Measurements from ENCODE around the gene STK33. TPM values are rescaled to one million over a fixed set of nuclear protein-coding genes. Genes with fewer than 3 reads are reported as not detected.

The STK33 gene
- total RNA-seq, 3 donors from 2014 or later, result 0.33 to 2.4 (median 1.2) TPM

DNA sequence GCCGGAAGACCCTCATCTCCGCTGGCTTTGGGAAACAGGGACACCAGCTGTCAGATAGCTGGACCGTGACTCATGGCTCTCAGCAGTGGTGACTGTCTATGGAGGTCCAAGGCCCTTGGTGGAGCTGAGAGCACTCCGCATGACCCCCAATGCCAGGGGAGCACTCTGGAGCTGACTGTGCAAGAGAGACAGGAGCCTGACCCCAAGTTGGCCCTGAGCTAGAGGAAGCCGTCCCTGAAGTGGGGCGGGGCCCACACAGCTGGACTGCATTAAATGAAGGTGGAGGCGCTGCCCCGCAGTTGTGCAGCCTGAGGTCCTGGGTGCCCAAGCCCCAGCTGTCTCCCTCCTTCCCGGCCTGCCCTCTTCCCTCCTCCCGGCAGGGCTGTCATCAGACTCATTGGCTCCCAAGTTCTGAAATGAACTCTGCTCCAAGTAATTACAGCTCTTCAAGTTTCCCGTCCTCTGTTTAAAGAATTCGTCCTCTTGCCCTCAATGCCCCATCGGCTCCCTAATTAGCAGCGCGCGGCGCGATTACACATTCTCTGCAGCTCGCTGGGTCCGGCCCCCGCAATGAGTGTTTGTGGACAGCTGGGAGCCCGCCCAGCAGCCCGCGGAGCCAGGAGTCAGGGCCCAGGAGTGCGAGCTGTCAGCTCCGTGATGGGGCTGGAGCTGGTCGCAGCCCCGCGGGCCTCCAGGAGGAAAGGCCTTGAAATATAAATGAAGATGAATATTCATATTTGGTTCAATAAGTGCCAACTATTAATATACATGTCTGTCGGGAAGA is 237.1 kb downstream of the STK33 start:
- no peaks in the 10 kb centered on the region for H3K9me3 ChIP-seq
- H3K27ac ChIP-seq, result no peak overlapping the region
- intact Hi-C loops (cut with DNase I; ENCODE audit: low total_unique reads), result no loop called here
- no peaks in the 10 kb centered on the region for H3K27me3 ChIP-seq
- H3K4me1 ChIP-seq, result no peaks in the 10 kb centered on the region
- H3K36me3 ChIP-seq, result no peaks in the 10 kb centered on the region
- DNase-seq (ENCODE audit: low spot score in 2 of 2), result no peak
- H3K4me3 ChIP-seq, result no peak overlapping the region
- no peak for TF ChIP-seq POLR2AphosphoS5 (IDR thresholded peaks at IDR 0.05)
- TF ChIP-seq POLR2A (IDR thresholded peaks at IDR 0.05), result no peak
- TF ChIP-seq, protein P1, sequence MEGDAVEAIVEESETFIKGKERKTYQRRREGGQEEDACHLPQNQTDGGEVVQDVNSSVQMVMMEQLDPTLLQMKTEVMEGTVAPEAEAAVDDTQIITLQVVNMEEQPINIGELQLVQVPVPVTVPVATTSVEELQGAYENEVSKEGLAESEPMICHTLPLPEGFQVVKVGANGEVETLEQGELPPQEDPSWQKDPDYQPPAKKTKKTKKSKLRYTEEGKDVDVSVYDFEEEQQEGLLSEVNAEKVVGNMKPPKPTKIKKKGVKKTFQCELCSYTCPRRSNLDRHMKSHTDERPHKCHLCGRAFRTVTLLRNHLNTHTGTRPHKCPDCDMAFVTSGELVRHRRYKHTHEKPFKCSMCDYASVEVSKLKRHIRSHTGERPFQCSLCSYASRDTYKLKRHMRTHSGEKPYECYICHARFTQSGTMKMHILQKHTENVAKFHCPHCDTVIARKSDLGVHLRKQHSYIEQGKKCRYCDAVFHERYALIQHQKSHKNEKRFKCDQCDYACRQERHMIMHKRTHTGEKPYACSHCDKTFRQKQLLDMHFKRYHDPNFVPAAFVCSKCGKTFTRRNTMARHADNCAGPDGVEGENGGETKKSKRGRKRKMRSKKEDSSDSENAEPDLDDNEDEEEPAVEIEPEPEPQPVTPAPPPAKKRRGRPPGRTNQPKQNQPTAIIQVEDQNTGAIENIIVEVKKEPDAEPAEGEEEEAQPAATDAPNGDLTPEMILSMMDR (IDR thresholded peaks at IDR 0.05), result no peak

- Histone ChIP-seq H3K4me1 (no peaks in the 10 kb centered on the region), H3K36me3 (no peaks in the 10 kb centered on the region), H3K27ac (no peak overlapping the region), H3K27me3 (no peaks in the 10 kb centered on the region), H3K9me3 (no peaks in the 10 kb centered on the region), H3K4me3 (no peak overlapping the region)
- no peak for DNase-seq (ENCODE audit: low spot score in 2 of 2)
- TF ChIP-seq POLR2A (IDR thresholded peaks at IDR 0.05), result no peak
- TF ChIP-seq, protein P1 (IDR thresholded peaks at IDR 0.05), result no peak
- no peak for TF ChIP-seq POLR2AphosphoS5 (IDR thresholded peaks at IDR 0.05)
- intact Hi-C loops (cut with DNase I; ENCODE audit: low total_unique reads), result no loop called here
Measured at GRCh38 chr11:8356216-8356615, 237.8 kb downstream of the STK33 start.

DNA sequence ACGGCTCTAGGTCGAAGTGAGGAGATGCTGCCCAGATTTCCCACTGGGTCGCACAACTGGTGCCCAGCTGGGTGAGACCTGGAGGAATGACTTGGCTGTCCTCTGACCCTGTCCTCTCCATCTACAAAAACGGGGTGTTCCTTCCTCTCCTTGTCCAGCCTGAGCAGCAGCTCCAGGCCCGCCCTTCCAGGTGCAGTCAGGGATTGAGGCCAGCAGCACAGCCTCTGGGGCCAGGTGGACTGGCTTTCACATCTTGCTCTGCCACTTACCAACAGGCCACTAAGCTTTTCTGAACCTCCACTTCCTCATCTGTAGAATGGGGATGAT is 238.6 kb downstream of the STK33 start:
- no peak overlapping the region for H3K27ac ChIP-seq
- H3K27me3 ChIP-seq, result no peaks in the 10 kb centered on the region
- no peak overlapping the region for H3K4me3 ChIP-seq
- H3K9me3 ChIP-seq, result no peaks in the 10 kb centered on the region
- no peaks in the 10 kb centered on the region for H3K36me3 ChIP-seq
- intact Hi-C loops (cut with DNase I; ENCODE audit: low total_unique reads), result no loop called here
- no peak for TF ChIP-seq POLR2A (IDR thresholded peaks at IDR 0.05)
- TF ChIP-seq, protein P1 (IDR thresholded peaks at IDR 0.05), result no peak
- no peak for TF ChIP-seq POLR2AphosphoS5 (IDR thresholded peaks at IDR 0.05)
- H3K4me1 ChIP-seq, result no peaks in the 10 kb centered on the region
- no peak for DNase-seq (ENCODE audit: low spot score in 2 of 2)

DNA sequence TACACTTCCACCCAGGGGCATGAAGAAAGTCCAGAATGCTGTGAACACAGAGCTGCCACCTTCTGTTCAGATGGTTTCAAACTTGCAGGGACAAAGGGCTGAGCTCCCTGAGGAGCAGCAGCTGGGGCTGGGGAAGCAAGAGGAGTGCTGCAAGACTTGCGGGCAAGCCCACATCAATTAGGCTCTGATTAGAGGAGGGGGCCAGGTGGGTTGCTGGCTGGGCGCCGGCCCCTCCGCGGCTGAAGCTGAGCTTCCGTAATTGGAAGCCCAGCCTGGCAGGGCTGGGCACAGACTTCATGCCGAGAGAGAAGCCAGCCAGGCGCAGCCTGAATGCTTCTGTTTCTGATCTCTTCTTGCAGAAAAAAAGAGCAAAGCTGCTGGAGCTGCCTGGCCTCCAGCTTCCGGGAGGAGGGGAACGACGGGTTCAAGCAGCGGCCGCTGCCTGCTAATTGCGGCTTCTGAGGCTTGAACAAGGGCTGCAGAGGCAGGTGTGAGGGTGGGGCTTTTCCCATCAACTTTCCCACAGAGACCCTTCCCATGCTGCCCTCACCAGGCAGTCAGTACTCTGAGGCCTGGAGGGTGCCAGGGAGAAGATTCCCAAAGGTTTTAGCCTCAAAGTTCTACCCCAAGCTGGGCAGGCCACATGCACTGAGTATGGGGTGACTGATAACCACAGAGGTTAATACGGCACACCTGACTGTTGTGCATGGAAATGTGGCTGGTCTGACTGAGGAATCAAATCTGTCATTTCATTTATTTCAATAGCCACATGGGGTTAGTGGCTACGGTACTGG is 239.2 kb downstream of the STK33 start:
- H3K27ac ChIP-seq, result no peak overlapping the region
- no peak for DNase-seq (ENCODE audit: low spot score in 2 of 2)
- no peaks in the 10 kb centered on the region for H3K4me1 ChIP-seq
- no peaks in the 10 kb centered on the region for H3K9me3 ChIP-seq
- H3K27me3 ChIP-seq, result no peaks in the 10 kb centered on the region
- no peaks in the 10 kb centered on the region for H3K36me3 ChIP-seq
- intact Hi-C loops (cut with DNase I; ENCODE audit: low total_unique reads), result no loop called here
- TF ChIP-seq POLR2AphosphoS5 (IDR thresholded peaks at IDR 0.05) (no peak), POLR2A (IDR thresholded peaks at IDR 0.05) (no peak)
- TF ChIP-seq, protein P1 (IDR thresholded peaks at IDR 0.05), result no peak
- H3K4me3 ChIP-seq, result peak overlapping the region in 2 of 3 donors; percentile 33 to 38

DNA sequence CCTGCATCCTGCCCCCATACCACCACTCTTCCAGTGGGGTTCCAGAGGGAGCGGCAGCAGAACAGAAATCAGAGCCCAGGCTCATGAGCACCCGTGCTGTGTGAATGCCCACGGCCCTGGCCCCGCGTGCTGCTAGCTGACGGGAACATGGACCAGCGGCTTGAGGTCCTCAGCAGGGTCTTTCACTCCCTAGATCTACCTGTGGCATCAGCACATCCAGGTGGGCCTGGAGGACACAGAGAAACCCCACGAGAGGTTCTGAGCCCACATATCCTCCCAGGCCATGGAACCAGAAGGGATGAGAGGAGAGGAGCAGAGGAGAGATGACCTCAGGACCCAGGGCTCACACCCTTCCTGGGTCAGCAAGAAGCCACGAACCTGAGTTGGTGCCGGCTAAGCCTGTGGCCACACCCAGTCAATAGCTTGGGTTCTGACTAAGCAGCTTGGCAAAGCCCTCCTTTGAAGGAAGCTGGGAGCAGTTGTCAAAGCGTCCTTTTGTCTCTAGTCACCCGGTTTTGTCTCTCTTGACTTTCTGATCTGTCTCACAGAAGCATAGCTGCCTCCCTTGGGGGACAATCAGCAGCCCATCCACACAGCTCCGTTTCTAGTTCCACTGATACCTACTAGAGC is 241.0 kb downstream of the STK33 start:
- Histone ChIP-seq H3K27ac (no peak overlapping the region), H3K27me3 (no peaks in the 10 kb centered on the region), H3K4me3 (no peak overlapping the region), H3K9me3 (no peaks in the 10 kb centered on the region), H3K4me1 (no peaks in the 10 kb centered on the region), H3K36me3 (no peaks in the 10 kb centered on the region)
- no peak for DNase-seq (ENCODE audit: low spot score in 2 of 2)
- TF ChIP-seq, protein P1 (IDR thresholded peaks at IDR 0.05), result no peak
- no peak for TF ChIP-seq POLR2A (IDR thresholded peaks at IDR 0.05)
- TF ChIP-seq POLR2AphosphoS5 (IDR thresholded peaks at IDR 0.05), result no peak
- intact Hi-C loops (cut with DNase I; ENCODE audit: low total_unique reads), result no loop called here
